ENCODE results near the gene HCRTR1.

HCRTR1 gene

DNA sequence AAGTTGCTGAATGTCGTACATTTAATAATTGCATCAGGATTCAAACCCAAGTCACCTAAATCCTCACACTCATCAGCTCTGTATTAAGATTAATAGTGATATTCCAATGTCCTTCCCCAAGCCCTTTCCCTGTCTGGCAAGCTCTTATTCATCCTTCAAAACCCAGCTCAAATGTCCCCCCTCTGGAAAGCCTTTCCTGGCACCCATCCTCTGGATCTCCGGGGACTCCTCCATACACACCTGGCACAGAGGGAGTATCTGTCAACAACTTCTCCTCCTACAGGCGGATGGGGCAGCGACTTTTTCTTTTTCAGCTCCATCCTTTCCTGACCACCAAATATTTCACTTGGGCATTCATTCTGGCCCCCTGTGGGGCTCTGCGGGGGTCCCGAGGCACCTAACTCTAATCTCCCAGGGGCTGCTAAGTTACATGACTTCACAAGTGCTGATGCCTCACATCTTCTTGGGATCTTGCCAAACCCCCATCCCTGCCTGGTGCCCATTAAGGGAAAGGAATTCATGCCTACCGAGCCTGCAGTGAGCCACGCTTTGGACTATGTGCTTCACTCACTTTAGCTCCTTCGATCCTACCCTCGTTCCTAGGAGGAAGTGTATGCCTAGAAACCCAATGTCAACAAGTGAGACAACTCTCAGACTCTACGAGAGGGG lies 25.9 kb upstream of the HCRTR1 start:
- no peak for DNase-seq (ENCODE audit: low read depth, low spot score)
- H3K9me3 ChIP-seq (ENCODE audit: control insufficient read depth, insufficient read depth, low read length) = no peaks in the 10 kb centered on the region
- no peaks in the 10 kb centered on the region for H3K27me3 ChIP-seq (ENCODE audit: control insufficient read depth, insufficient read depth, low read length)
- no CpG with 5 or more reads among the region's 11 CpGs for WGBS (ENCODE audit: insufficient coverage, insufficient read length)
- no peak overlapping the region for H3K4me3 ChIP-seq (ENCODE audit: low read length)
- peaks cover 7% of the 10 kb centered on the region for H3K4me1 ChIP-seq (ENCODE audit: control insufficient read depth, insufficient read depth, low read length)
- no peak overlapping the region for H3K27ac ChIP-seq (ENCODE audit: low read length)
- H3K36me3 ChIP-seq (ENCODE audit: control insufficient read depth, insufficient read depth, low read length) = no peaks in the 10 kb centered on the region

DNA sequence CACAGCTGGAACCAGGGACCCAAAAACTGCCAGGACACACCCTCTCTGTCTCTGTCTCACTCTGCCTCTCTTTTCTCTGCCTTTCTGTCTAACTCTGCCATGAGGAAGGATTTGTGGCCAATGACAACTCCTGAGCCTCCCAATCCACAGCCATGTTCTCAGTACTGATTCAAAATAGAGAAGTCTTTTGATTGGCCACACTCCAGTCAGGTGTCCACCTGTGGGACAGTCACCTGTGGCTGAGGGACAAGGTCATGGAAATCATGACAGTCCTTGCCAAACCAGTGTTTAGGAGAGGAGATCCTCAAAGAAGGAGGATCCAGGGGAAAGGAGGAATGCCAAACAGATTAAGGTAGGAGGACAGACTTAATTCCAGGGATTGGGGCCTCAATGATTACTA lies 25.4 kb upstream of the HCRTR1 start:
- H3K4me1 ChIP-seq (ENCODE audit: control insufficient read depth, insufficient read depth, low read length) = peaks cover 7% of the 10 kb centered on the region
- no peak overlapping the region for H3K27ac ChIP-seq (ENCODE audit: low read length)
- no peaks in the 10 kb centered on the region for H3K36me3 ChIP-seq (ENCODE audit: control insufficient read depth, insufficient read depth, low read length)
- H3K27me3 ChIP-seq (ENCODE audit: control insufficient read depth, insufficient read depth, low read length) = no peaks in the 10 kb centered on the region
- no peaks in the 10 kb centered on the region for H3K9me3 ChIP-seq (ENCODE audit: control insufficient read depth, insufficient read depth, low read length)
- no peak overlapping the region for H3K4me3 ChIP-seq (ENCODE audit: low read length)
- no peak for DNase-seq (ENCODE audit: low read depth, low spot score)

DNA sequence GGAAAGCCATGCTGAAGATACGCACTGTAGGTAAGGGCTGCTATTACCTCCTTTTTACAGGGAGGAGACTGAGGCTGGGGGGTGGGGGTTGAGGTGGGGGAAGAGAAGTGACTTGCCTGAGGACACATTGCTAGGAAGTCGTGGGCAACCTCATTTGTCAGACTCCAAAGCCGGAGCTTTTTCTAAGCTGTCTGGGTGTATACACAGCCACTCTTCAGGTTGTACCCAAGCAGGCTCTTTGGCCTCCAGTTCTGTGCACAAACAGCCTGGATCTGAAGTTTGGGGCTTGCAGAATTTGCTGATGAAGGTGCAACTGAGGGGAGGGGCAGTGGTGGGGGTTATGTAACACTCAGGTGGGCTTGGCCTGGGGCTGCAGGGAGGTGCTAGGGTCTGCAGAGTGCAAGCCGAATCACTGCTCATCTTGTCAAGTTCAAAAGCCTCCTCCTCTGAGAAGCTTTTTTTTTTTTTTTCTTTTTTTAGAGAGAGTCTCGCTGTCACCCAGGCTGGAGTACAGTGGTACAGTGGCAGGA lies 24.3 kb upstream of the HCRTR1 start:
- Histone ChIP-seq H3K27ac (ENCODE audit: low read length) (no peak overlapping the region), H3K4me3 (ENCODE audit: low read length) (no peak overlapping the region), H3K9me3 (ENCODE audit: control insufficient read depth, insufficient read depth, low read length) (no peaks in the 10 kb centered on the region), H3K36me3 (ENCODE audit: control insufficient read depth, insufficient read depth, low read length) (no peaks in the 10 kb centered on the region), H3K4me1 (ENCODE audit: control insufficient read depth, insufficient read depth, low read length) (peaks cover 4% of the 10 kb centered on the region; the same call in 1 of the 2 replicates), H3K27me3 (ENCODE audit: control insufficient read depth, insufficient read depth, low read length) (no peaks in the 10 kb centered on the region)
- WGBS (ENCODE audit: insufficient coverage, insufficient read length) = no CpG with 5 or more reads among the region's 5 CpGs
- DNase-seq (ENCODE audit: low read depth, low spot score) = no peak

DNA sequence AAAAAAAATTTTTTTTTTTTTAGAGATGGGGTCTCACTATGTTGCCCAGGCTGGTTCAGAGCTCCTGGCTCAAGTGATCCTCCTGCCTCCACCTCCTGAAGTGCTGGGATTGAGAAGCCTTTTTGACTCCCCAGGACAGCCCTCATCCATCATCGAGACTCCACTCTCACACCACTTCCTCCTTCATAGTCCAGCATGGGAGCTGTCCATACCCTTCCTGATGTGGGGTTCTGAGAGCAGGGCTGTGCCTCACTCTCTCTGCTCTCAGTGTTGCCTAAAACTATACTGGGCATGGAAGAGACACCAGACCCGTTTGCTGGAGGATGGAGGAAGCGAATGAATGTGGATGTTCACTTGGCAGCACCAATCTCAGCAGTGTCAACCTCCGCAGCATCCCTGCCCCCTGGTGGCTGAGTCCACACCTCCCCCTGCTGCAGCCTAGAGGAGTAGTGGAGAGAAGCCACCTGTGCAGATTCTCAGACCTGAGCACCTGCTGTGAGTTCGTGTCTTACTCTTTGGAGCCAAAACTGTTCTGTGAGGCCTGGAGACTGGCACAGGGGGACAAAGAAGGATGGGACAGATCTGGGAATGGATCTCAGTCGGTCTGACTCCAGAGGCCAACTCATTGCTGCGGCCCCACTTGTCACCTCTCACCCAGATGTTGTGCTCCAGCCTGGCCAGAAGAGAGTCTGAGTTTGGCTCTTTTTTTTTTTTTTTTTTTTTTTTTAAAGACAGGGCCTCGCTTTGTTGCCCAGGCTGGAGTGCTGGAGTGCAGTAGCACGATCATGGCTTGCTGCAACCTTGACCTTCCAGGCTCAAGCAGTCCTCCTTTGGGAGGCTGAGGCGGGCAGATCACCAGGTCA lies 23.5 kb upstream of the HCRTR1 start:
- no CpG with 5 or more reads among the region's 10 CpGs for WGBS (ENCODE audit: insufficient coverage, insufficient read length)

DNA sequence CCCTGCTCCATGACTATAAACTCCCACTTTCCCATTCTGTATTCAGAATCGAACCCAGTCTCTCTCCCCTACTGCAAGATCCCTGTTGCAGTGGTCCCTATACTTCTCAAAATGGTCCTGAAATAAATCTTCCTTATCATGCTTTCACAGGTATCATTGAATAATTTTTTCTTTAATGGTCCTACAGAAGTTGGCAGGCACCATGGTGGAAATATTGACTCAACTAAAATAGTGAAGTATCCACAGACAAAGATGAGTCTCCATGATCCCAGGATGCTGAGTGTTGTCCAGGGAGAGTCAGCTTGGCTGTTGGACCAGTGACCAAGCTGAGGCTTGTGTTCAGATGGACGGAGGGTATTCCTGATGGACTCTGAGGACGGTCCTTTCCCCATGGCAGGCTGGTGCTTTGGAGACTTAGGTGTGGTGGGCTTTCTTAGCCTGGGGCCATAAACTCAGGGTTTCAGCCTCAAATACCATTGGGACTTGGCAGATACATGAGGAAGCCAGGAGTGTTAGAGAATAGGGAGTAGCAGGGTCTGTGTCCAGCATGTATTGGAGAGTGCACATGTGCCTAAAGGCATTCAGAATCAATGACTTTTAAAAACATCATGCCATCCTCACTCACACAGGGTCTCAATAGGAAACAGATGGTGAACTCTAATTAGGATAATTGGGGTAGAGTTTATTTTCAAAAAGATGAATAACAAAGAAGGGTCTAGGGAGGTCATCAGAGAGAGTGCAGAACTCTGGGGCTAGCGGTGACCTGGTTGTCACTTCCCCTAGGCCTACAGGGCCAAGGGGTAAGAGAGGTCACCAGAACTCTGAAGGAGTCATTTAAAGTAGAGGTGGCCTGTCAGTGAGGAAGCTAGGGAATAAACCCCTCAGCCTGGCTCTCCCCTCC lies 21.4 kb upstream of the HCRTR1 start:
- H3K27me3 ChIP-seq (ENCODE audit: control insufficient read depth, insufficient read depth, low read length) = no peaks in the 10 kb centered on the region
- no peak overlapping the region for H3K4me3 ChIP-seq (ENCODE audit: low read length)
- no peak overlapping the region for H3K27ac ChIP-seq (ENCODE audit: low read length)
- no peak for DNase-seq (ENCODE audit: low read depth, low spot score)
- H3K4me1 ChIP-seq (ENCODE audit: control insufficient read depth, insufficient read depth, low read length) = no peaks in the 10 kb centered on the region
- no peaks in the 10 kb centered on the region for H3K9me3 ChIP-seq (ENCODE audit: control insufficient read depth, insufficient read depth, low read length)
- H3K36me3 ChIP-seq (ENCODE audit: control insufficient read depth, insufficient read depth, low read length) = no peaks in the 10 kb centered on the region
- no CpG with 5 or more reads among the region's 4 CpGs for WGBS (ENCODE audit: insufficient coverage, insufficient read length)

More for the DNA sequence above, 23.5 kb upstream of the HCRTR1 start:
- no peaks in the 10 kb centered on the region for H3K36me3 ChIP-seq (ENCODE audit: control insufficient read depth, insufficient read depth, low read length)
- H3K27me3 ChIP-seq (ENCODE audit: control insufficient read depth, insufficient read depth, low read length) = no peaks in the 10 kb centered on the region
- H3K9me3 ChIP-seq (ENCODE audit: control insufficient read depth, insufficient read depth, low read length) = no peaks in the 10 kb centered on the region
- no peak overlapping the region for H3K4me3 ChIP-seq (ENCODE audit: low read length)
- no peaks in the 10 kb centered on the region; the same call in 1 of the 2 replicates for H3K4me1 ChIP-seq (ENCODE audit: control insufficient read depth, insufficient read depth, low read length)
- H3K27ac ChIP-seq (ENCODE audit: low read length) = no peak overlapping the region
- peak; percentile 75 for DNase-seq (ENCODE audit: low read depth, low spot score)

DNA sequence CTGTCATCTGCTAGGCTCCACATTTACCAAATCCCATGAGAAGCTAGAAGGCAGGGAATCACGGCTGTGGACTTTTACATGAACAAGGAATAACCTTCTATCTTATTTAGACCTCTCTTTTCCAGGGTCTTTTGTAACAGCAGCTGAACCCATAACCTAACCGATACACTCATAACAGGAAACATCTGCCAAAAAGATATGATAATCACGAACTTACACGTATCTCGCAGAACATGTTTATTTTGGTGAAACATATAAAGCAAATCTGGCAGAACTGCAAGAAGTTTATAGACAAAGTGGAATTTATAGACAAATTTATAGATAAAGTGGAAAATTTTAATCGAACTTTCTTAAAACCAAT lies 20.8 kb upstream of the HCRTR1 start:
- Histone ChIP-seq H3K4me1 (ENCODE audit: control insufficient read depth, insufficient read depth, low read length) (no peaks in the 10 kb centered on the region), H3K27me3 (ENCODE audit: control insufficient read depth, insufficient read depth, low read length) (no peaks in the 10 kb centered on the region), H3K9me3 (ENCODE audit: control insufficient read depth, insufficient read depth, low read length) (no peaks in the 10 kb centered on the region), H3K4me3 (ENCODE audit: low read length) (no peak overlapping the region), H3K36me3 (ENCODE audit: control insufficient read depth, insufficient read depth, low read length) (no peaks in the 10 kb centered on the region), H3K27ac (ENCODE audit: low read length) (no peak overlapping the region)
- DNase-seq (ENCODE audit: low read depth, low spot score) = no peak
- WGBS (ENCODE audit: insufficient coverage, insufficient read length) = no CpG with 5 or more reads among the region's 6 CpGs

DNA sequence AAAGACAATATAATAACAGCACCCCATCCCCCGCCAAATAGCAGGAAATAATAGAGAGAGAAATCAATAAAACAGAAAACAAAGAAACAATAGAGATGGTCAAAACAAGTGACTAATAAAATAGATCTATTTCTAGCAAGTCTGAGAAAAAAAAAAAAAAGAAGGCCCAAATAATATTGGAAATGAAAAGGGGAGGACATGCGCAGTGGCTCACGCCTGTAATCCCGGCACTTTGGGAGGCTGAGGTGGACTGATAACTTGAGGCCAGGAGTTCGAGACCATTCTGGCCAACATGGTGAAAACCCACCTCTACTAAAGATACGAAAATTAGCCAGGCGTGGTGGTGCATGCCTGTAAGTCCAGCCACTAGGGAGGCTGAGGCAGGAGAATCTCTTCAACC lies 18.5 kb upstream of the HCRTR1 start:
- Histone ChIP-seq H3K27ac (ENCODE audit: low read length) (no peak overlapping the region), H3K4me1 (ENCODE audit: control insufficient read depth, insufficient read depth, low read length) (no peaks in the 10 kb centered on the region), H3K4me3 (ENCODE audit: low read length) (no peak overlapping the region), H3K27me3 (ENCODE audit: control insufficient read depth, insufficient read depth, low read length) (no peaks in the 10 kb centered on the region), H3K36me3 (ENCODE audit: control insufficient read depth, insufficient read depth, low read length) (no peaks in the 10 kb centered on the region), H3K9me3 (ENCODE audit: control insufficient read depth, insufficient read depth, low read length) (no peaks in the 10 kb centered on the region)
- DNase-seq (ENCODE audit: low read depth, low spot score) = no peak
- no CpG with 5 or more reads among the region's 7 CpGs for WGBS (ENCODE audit: insufficient coverage, insufficient read length)

DNA sequence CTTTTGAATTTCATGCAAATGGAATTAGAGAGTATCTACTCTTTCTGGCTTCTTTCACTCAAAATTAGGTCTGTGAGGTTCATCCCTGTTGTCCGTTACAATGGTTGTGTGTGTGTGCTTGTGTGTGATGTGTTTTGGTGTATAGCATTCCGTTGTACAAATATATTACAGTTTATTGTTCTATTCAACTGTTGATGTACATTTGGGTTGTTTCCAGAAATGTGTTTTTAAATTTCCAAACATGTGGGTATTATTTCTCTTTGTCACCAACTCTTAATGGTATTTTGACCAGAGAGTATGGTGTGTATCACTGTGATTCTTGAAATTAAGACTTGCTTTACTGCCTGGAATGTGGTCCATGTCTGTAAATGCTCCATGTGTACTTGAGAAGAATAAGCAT lies 16.8 kb upstream of the HCRTR1 start:
- no peak overlapping the region for H3K27ac ChIP-seq (ENCODE audit: low read length)
- H3K9me3 ChIP-seq (ENCODE audit: control insufficient read depth, insufficient read depth, low read length) = no peaks in the 10 kb centered on the region
- no peaks in the 10 kb centered on the region for H3K36me3 ChIP-seq (ENCODE audit: control insufficient read depth, insufficient read depth, low read length)
- H3K4me1 ChIP-seq (ENCODE audit: control insufficient read depth, insufficient read depth, low read length) = no peaks in the 10 kb centered on the region
- no peaks in the 10 kb centered on the region for H3K27me3 ChIP-seq (ENCODE audit: control insufficient read depth, insufficient read depth, low read length)
- DNase-seq (ENCODE audit: low read depth, low spot score) = no peak
- WGBS (ENCODE audit: insufficient coverage, insufficient read length) = no CpG with 5 or more reads among the region's 2 CpGs
- H3K4me3 ChIP-seq (ENCODE audit: low read length) = no peak overlapping the region

DNA sequence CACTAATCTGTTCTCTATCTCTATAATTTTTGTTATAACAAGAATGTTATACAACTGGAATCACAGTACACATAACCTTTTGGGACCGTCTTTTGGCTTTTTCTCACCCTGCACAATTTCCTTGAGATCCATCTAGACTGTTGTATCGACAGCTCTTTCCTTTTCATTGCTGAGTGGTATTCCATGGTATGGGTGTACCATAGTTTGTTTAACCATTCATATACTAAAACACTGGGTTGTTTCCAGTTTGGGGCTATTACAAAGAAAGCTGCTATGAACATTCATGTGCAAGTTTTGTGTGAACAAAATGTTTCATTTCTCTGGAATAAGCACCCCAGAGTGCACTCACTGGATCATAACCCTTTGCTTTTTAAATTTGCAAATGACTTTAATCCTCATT lies 15.4 kb upstream of the HCRTR1 start:
- H3K27me3 ChIP-seq (ENCODE audit: control insufficient read depth, insufficient read depth, low read length) = no peaks in the 10 kb centered on the region
- H3K4me3 ChIP-seq (ENCODE audit: low read length) = no peak overlapping the region
- no peaks in the 10 kb centered on the region for H3K9me3 ChIP-seq (ENCODE audit: control insufficient read depth, insufficient read depth, low read length)
- no peak overlapping the region for H3K27ac ChIP-seq (ENCODE audit: low read length)
- no peak for DNase-seq (ENCODE audit: low read depth, low spot score)
- no peaks in the 10 kb centered on the region for H3K4me1 ChIP-seq (ENCODE audit: control insufficient read depth, insufficient read depth, low read length)
- no CpG with 5 or more reads among the region's 2 CpGs for WGBS (ENCODE audit: insufficient coverage, insufficient read length)
- H3K36me3 ChIP-seq (ENCODE audit: control insufficient read depth, insufficient read depth, low read length) = no peaks in the 10 kb centered on the region

DNA sequence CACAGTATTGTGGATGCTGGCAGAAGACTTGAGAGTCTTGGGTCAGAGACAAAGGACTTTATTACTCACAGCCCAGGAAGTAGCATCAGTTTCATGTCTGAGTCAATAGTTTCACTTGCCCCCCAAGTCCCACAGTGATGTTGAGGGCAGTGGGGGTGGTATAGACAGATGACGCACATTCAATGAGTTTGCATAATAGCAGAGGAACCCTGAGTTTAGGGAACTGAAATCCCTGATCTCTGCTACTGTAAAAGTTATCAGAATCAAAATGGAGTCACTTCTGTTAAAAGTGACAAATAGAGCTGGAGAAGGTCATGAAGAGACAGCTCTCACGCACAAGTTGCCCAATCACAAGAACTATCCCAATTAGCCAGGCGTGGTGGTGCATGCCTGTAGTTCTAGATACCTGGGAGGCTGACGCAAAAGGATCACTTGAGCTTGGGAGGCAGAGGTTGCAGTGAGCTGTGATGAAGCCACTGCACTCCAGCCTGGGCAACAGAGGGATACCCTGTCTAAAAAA lies 11.5 kb upstream of the HCRTR1 start:
- DNase-seq (ENCODE audit: low read depth, low spot score) = no peak
- Histone ChIP-seq H3K4me1 (ENCODE audit: control insufficient read depth, insufficient read depth, low read length) (no peaks in the 10 kb centered on the region), H3K4me3 (ENCODE audit: low read length) (no peak overlapping the region), H3K36me3 (ENCODE audit: control insufficient read depth, insufficient read depth, low read length) (no peaks in the 10 kb centered on the region), H3K27ac (ENCODE audit: low read length) (no peak overlapping the region), H3K9me3 (ENCODE audit: control insufficient read depth, insufficient read depth, low read length) (no peaks in the 10 kb centered on the region), H3K27me3 (ENCODE audit: control insufficient read depth, insufficient read depth, low read length) (no peaks in the 10 kb centered on the region)
- WGBS (ENCODE audit: insufficient coverage, insufficient read length) = no CpG with 5 or more reads among the region's 4 CpGs

All from iPS DF 6.9 (cell line).